Central memory CD8-positive, alpha-beta T cell (primary cell): ENCODE results near the gene TEX264.

Experiments
- ATAC-seq: fragments of 150-1000 bp; cut with Tn5 transposase; replicated peaks from 2 replicates; pipeline ENCODE4 v1.10.0; 2022; ENCODE audit warnings: mild to moderate bottlenecking, moderate FRiP score, moderate number of reproducible peaks; ENCODE audit not compliant: poor library complexity, severe bottlenecking; ENCODE audit errors: extremely low read depth
- DNase-seq, 2 donors: peaks; one replicate each; pipeline ENCODE4 v3.0.0; 2021; ENCODE audit warnings: low spot score in 2 of 2
- H3K27ac Mint-ChIP-seq: one replicate; pipeline ENCODE4 v1.8.0; 2022; ENCODE audit warnings: low read depth, mild to moderate bottlenecking, moderate library complexity, mixed read lengths
- H3K27me3 Mint-ChIP-seq: one replicate; pipeline ENCODE4 v1.8.0; 2022; ENCODE audit warnings: mixed read lengths
- H3K36me3 Mint-ChIP-seq: one replicate; pipeline ENCODE4 v1.8.0; 2022; ENCODE audit warnings: mild to moderate bottlenecking, moderate library complexity, mixed read lengths; ENCODE audit not compliant: insufficient read depth
- H3K4me1 Mint-ChIP-seq: one replicate; pipeline ENCODE4 v1.8.0; 2022; ENCODE audit warnings: mixed read lengths
- H3K4me3 Mint-ChIP-seq: one replicate; pipeline ENCODE4 v1.8.0; 2022; ENCODE audit warnings: mild to moderate bottlenecking, moderate library complexity, mixed read lengths
- H3K9me3 Mint-ChIP-seq: one replicate; pipeline ENCODE4 v1.8.0; 2022; ENCODE audit warnings: mixed read lengths

TEX264 gene

GRCh38 chr3:51705276-51706020 is 34.4 kb downstream of the TEX264 start:
- H3K4me3 Mint-ChIP-seq: no peak overlapping the region
- ATAC-seq (no peak), DNase-seq (no peak)
- H3K27me3 Mint-ChIP-seq: no peaks in the 10 kb centered on the region
- H3K9me3 Mint-ChIP-seq: no peaks in the 10 kb centered on the region
- no peak overlapping the region for H3K27ac Mint-ChIP-seq
- H3K36me3 Mint-ChIP-seq: peaks cover 13% of the 10 kb centered on the region
- peaks cover 37% of the 10 kb centered on the region for H3K4me1 Mint-ChIP-seq

GRCh38 chr3:51706021-51706485 is 35.0 kb downstream of the TEX264 start:
- Mint-ChIP-seq H3K9me3 (no peaks in the 10 kb centered on the region), H3K27me3 (no peaks in the 10 kb centered on the region), H3K27ac (no peak overlapping the region), H3K4me3 (no peak overlapping the region), H3K4me1 (peaks cover 37% of the 10 kb centered on the region), H3K36me3 (peaks cover 13% of the 10 kb centered on the region)
- no peak for DNase-seq
- ATAC-seq: no peak

GRCh38 chr3:51706788-51707731 is 36.0 kb downstream of the TEX264 start, which contains the start of gene GRM2:
TSS of gene GRM2 (plus strand) at chr3:51707068. CDS start at chr3:51708984, 1,916 bp downstream.
- Mint-ChIP-seq H3K4me1 (peaks cover 37% of the 10 kb centered on the region), H3K4me3 (no peak within 1 kb of the TSS), H3K27me3 (no peaks in the 10 kb centered on the region), H3K9me3 (no peaks in the 10 kb centered on the region), H3K36me3 (peaks cover 10% of the 10 kb centered on the region), H3K27ac (peak within 1 kb of the TSS; percentile 58)
- ATAC-seq (no peak), DNase-seq (no peak)

GRCh38 chr3:51708216-51708845 is 37.3 kb downstream of the TEX264 start:
- ATAC-seq: no peak
- DNase-seq: no peak
- Mint-ChIP-seq H3K36me3 (peaks cover 5% of the 10 kb centered on the region), H3K27ac (no peak overlapping the region), H3K4me1 (peaks cover 37% of the 10 kb centered on the region), H3K27me3 (no peaks in the 10 kb centered on the region), H3K4me3 (no peak overlapping the region), H3K9me3 (no peaks in the 10 kb centered on the region)

GRCh38 chr3:51709004-51709420 is 38.0 kb downstream of the TEX264 start:
- H3K4me3 Mint-ChIP-seq: no peak overlapping the region
- H3K4me1 Mint-ChIP-seq: peaks cover 37% of the 10 kb centered on the region
- H3K9me3 Mint-ChIP-seq: no peaks in the 10 kb centered on the region
- H3K27ac Mint-ChIP-seq: no peak overlapping the region
- peaks cover 4% of the 10 kb centered on the region for H3K36me3 Mint-ChIP-seq
- DNase-seq (no peak), ATAC-seq (no peak)
- no peaks in the 10 kb centered on the region for H3K27me3 Mint-ChIP-seq

- DNase-seq: no peak
- no peak for ATAC-seq
- no peak overlapping the region for H3K4me3 Mint-ChIP-seq
Measured at GRCh38 chr3:51709675-51710074, 38.6 kb downstream of the TEX264 start.

GRCh38 chr3:51710631-51711351 is 39.7 kb downstream of the TEX264 start:
- ATAC-seq (no peak), DNase-seq (no peak)
- H3K4me3 Mint-ChIP-seq: no peak overlapping the region
- peaks cover 5% of the 10 kb centered on the region for H3K36me3 Mint-ChIP-seq
- H3K9me3 Mint-ChIP-seq: no peaks in the 10 kb centered on the region
- H3K27me3 Mint-ChIP-seq: no peaks in the 10 kb centered on the region
- peaks cover 32% of the 10 kb centered on the region for H3K4me1 Mint-ChIP-seq
- peak overlapping the region; percentile 81 for H3K27ac Mint-ChIP-seq

More at GRCh38 chr3:51709675-51710074, 38.6 kb downstream of the TEX264 start:
- H3K27me3 Mint-ChIP-seq: no peaks in the 10 kb centered on the region
- no peaks in the 10 kb centered on the region for H3K9me3 Mint-ChIP-seq
- H3K27ac Mint-ChIP-seq: peak overlapping the region; percentile 81
- H3K4me1 Mint-ChIP-seq: peaks cover 34% of the 10 kb centered on the region
- H3K36me3 Mint-ChIP-seq: peaks cover 4% of the 10 kb centered on the region

GRCh38 chr3:51711352-51712037 is 40.4 kb downstream of the TEX264 start:
- DNase-seq (no peak), ATAC-seq (no peak)
- Mint-ChIP-seq H3K36me3 (peaks cover 5% of the 10 kb centered on the region), H3K9me3 (no peaks in the 10 kb centered on the region), H3K4me3 (no peak overlapping the region), H3K27ac (no peak overlapping the region), H3K27me3 (no peaks in the 10 kb centered on the region), H3K4me1 (peaks cover 25% of the 10 kb centered on the region)

- Mint-ChIP-seq H3K27me3 (no peaks in the 10 kb centered on the region), H3K27ac (no peak overlapping the region), H3K9me3 (no peaks in the 10 kb centered on the region), H3K4me3 (no peak overlapping the region), H3K4me1 (peaks cover 23% of the 10 kb centered on the region), H3K36me3 (peaks cover 5% of the 10 kb centered on the region)
- ATAC-seq: no peak
- DNase-seq: no peak
Measured at GRCh38 chr3:51712038-51712420, 41.0 kb downstream of the TEX264 start.

- no peak overlapping the region for H3K4me3 Mint-ChIP-seq
- no peak overlapping the region for H3K27ac Mint-ChIP-seq
- no peak for ATAC-seq
Measured at GRCh38 chr3:51712511-51712931, 41.5 kb downstream of the TEX264 start.

GRCh38 chr3:51712963-51713362 is 41.9 kb downstream of the TEX264 start:
- H3K27me3 Mint-ChIP-seq: no peaks in the 10 kb centered on the region
- DNase-seq (no peak), ATAC-seq (no peak)
- peaks cover 16% of the 10 kb centered on the region for H3K4me1 Mint-ChIP-seq
- no peak overlapping the region for H3K4me3 Mint-ChIP-seq
- no peak overlapping the region for H3K27ac Mint-ChIP-seq
- H3K36me3 Mint-ChIP-seq: peaks cover 5% of the 10 kb centered on the region
- no peaks in the 10 kb centered on the region for H3K9me3 Mint-ChIP-seq

More at GRCh38 chr3:51712511-51712931, 41.5 kb downstream of the TEX264 start:
- H3K4me1 Mint-ChIP-seq: peaks cover 20% of the 10 kb centered on the region
- H3K36me3 Mint-ChIP-seq: peaks cover 5% of the 10 kb centered on the region
- no peaks in the 10 kb centered on the region for H3K9me3 Mint-ChIP-seq
- no peaks in the 10 kb centered on the region for H3K27me3 Mint-ChIP-seq
- no peak for DNase-seq
